Suppressor macrophage treated with lipopolysaccharide for 4 hours (primary cell): ENCODE measurements around the gene KDM8.
"Not testable (repeated sequence)": the region's sequence is repeated elsewhere in the genome, so short reads cannot be mapped to it uniquely, and the experiment has no call there.

Source experiments
- DNase-seq: peaks from one replicate; pipeline ENCODE4 v3.0.0-alpha.2; 2020

KDM8 gene

GRCh38 chr16:27193300-27193990 lies 9.9 kb upstream of the KDM8 start:
- DNase-seq, result no peak

GRCh38 chr16:27195076-27195741 lies 8.1 kb upstream of the KDM8 start:
- DNase-seq, result no peak

- no peak for DNase-seq
These were observed 7.3 kb upstream of the KDM8 start for GRCh38 chr16:27195941-27196595.

DNA sequence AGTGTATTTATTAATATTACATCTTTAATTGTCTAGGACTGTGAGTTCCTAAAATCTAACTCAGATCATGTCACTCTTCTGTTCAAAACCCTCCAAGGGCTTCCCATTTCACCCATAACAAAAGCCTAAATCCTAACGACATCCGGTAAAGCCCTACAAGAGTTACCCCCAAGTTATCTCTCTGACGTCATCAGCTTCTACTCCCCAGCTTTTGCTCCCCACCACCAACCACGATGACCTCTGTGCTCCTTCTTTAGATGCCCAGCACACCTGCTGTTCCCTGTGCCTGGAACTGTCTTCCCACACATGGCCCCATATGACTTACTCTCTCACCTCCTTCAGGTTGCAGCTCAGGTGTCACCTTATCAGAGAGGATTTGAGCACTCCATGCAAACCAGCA lies 6.3 kb upstream of the KDM8 start:
- no peak for DNase-seq

DNA sequence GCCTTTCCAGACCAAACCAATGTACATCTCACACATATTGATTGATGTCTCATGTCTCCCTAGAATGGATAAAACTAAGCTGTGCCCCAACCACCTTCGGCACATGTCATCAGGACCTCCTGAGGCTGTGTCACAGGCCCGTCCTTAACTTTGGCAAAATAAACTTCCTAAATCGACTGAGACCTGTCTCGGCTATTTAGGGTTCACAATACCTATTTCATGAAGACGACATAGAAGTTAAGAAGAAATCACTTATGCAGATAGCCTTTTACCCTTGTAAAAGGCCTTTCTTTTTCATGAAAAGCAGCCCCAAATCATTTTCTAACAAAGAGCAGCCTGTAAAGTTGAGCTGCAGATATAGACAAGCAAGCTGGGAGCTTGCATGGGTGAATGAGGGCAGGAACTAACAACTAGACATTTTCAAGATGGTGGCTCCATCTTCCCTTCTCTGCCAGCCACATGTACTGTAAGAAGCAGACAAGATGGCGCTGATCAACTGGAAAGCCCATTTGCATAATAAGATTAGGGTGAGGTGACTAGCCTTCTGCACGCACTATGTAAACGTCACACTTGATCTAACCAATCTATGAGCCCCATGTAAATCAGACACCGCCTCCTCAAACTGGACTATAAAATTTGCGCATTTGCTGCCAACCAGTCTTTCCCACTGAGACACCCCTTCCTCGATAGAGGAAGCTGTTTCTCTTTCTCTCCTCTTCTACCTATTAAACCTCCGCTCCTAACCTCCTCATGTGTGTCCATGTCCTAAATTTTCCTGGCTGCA lies 4.7 kb upstream of the KDM8 start:
- no peak for DNase-seq

GRCh38 chr16:27199235-27199586 lies 4.1 kb upstream of the KDM8 start:
- no peak for DNase-seq

DNA sequence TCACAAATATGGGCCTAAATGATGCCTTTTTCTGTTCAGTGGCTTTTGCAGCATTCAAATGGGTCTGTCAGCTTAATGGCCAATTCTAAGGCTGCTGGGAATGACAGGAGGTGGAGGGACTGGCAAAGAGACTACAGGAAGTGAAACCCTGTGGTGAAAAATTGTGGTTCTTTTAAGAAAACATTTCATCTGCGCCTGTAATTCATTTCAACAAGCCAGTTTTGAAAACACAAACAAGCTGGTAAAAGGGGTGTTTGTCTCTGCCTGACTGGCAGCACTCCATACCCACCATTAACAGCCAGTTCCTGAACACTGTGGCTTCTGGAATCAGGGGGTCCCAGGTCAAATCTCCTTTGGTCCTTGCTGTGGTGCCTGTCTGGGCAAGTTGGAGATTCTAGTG lies 3.6 kb upstream of the KDM8 start:
- peak; percentile 78 for DNase-seq

- DNase-seq, result not testable (repeated sequence)
These were observed 2.4 kb upstream of the KDM8 start for GRCh38 chr16:27200914-27201313.

DNA sequence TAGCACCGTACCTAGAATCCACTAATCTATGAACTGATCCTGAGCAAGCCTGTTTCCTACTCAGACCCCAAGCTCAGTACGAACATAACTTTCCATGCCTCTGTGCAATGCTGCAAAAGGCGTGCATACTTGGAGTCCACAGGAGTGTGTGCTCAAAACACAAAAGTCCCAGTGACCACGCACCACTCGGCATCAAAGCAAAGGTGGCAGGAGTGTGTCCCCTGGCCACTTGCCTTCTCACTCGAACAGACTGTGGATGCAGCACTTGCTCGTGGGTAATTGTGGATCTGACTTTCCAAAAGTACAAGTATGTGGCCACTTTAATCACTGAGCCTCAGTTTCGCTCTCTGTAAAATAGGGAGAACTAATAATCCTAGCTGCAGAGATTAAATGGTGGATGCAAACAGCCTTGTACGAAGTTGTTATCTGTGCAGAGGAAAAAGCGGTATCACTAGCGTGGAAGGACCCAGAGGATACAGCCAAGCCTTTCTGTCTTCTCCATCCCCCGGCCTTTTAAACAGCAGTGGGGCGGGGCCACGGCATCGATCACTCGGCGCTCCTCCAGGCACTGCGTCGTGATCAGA lies 311 bp upstream of the KDM8 start:
- peak; percentile 89 for DNase-seq

GRCh38 chr16:27204312-27204915 lies 1.1 kb downstream of the KDM8 start:
- no peak for DNase-seq

GRCh38 chr16:27205423-27206065 lies 2.2 kb downstream of the KDM8 start:
- no peak for DNase-seq

DNA sequence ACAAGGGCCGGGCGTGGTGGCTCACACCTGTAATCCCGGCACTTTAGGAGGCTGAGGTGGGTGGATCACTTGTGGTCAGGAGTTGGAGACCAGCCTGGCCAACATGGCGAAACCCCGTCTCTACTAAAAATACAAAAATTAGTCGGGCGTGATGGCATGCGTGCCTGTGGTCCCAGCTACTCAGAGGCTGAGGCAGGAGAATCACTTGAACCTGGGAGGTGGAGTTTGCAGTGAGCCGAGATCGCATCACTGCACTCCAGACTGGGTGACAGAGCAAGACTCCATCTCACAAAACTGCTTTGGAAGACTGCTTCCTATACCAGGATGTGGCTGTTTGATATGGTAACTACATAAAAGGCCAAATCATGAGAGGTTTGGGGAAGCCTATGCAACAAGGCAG lies 3.8 kb downstream of the KDM8 start:
- DNase-seq, result not testable (repeated sequence)

DNA sequence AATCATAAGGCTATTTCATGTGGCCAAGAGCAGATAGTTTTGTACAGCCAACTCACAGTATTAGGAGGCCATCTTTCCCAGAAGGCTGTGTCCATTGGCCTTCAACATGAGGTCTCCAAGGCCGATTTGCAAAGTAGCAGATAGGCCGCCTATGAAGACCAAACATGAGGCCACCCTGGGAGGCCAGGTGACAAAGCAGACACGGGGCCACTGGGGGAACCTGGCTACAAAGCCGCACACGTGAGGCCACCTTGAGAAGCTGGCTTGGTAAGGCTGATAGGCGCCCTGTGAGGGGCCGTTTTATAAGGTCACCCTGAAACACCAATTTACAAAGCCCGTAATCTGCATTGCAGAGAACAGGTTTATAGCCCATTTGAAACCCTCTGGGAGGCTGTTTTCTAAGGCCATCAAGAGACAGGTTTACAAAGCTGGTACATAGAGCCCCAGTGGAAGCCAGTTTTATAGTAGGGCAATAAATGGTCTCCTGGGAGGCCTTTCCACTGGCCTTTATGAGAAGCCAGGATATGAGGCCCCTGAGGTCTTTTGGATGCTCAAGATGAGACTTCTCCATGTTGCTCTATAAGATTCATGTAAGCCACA lies 4.9 kb downstream of the KDM8 start:
- no peak for DNase-seq

GRCh38 chr16:27208796-27209195 lies 5.5 kb downstream of the KDM8 start:
- DNase-seq, result no peak

GRCh38 chr16:27209591-27209990 lies 6.3 kb downstream of the KDM8 start:
- no peak for DNase-seq

- no peak for DNase-seq
These were observed 6.8 kb downstream of the KDM8 start for GRCh38 chr16:27210174-27210573.

DNA sequence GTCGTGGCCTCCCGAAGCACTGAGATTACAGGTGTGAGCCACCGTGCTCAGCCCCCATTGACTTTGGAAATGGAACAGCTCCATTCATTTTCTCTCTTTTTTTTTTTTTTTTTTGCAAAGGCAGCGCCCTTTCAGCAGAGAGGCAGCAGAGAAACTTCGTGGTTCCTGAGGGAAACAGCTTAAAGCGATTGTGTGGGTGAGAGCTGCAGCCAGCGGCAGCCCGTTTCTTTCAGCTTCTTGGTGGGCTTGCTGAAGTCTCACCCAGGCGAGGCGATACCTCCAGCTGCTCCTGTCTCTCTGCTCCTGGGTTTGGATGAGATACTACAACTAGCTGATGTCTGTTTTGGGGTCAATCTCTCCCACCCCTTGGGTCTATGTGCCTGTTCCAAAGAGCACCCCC lies 7.7 kb downstream of the KDM8 start:
- no peak for DNase-seq

DNA sequence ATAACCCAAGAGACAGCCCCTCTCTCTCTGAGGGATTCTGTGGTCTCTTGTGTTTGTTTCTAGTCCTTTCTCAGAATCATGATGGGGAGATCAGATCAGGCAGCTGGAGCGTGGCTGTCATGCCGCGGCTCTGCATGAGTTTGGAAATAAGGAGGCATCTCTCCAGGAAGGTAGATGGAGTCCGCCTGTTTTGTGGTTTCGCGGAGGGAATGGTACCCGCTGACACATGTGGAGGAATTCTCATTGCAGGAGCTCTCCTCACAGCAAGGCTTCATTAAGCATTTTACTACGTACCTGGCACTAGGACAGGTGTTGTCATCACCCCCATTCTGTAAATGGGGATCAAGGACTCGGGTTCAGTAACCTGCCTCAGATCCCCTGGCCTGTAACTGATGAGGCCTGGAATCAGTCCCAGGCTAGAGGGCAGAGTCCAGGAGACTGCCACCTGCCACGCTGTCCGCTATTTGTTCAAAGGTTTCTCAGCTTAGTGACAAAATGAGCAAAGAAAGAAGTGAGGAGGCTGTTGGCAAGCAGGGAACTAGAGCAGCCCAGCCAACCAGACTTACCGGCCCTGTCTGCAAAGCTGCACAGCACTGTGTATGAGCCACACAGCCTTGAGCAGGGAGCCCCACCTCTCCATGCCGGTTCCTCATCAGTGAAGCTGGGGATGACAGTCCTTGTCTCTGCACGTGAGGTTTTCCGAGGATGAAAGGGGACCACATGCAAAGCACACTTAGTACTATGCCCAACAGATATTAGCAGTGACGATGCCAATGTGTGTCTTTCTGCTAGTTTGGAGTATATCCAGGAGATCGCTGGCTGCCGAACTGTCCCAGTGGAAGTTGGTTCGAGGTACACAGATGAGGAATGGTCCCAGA lies 11.0 kb downstream of the KDM8 start:
- no peak for DNase-seq

- DNase-seq, result no peak
These were observed 12.3 kb downstream of the KDM8 start for GRCh38 chr16:27215660-27216059.

- DNase-seq, result no peak
These were observed 13.1 kb downstream of the KDM8 start for GRCh38 chr16:27216297-27216885.
